ENCODE data around the gene NBEA. TPM values are rescaled to one million over a fixed set of nuclear protein-coding genes. Genes with fewer than 3 reads are reported as not detected.

The NBEA gene
- total and polyA plus RNA-seq, 2 experiments from 2014 or later: 9.1 to 29.1 TPM

DNA sequence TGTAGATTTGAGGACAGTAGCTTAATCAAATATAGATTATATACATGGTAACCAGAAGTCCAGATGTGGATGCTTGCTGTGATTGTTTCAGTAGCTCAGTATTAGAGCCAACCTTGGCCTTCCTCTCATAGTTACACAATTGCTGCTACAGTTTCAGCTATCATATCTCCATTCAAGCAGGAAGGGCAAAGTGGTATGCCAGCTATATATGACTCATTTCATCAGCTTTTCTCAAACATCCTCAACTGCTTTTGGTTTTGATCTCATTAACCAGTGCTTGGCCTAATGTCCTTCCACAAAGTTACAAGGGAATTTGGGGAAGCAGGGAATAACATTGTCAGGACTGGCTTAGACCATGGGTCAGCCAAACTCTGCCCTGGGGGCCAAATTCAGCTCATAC is 607.4 kb downstream of the NBEA start:
- Mint-ChIP-seq H3K9me3 (no peaks in the 10 kb centered on the region), H3K27ac (no peak overlapping the region), H3K4me1 (no peaks in the 10 kb centered on the region), H3K4me3 (no peak overlapping the region), H3K27me3 (ENCODE audit: insufficient read depth, low read depth, poor library complexity) (peaks cover 2% of the 10 kb centered on the region), H3K36me3 (ENCODE audit: low read depth) (no peaks in the 10 kb centered on the region)
- Histone ChIP-seq H4K20me1 (replicated peaks; ENCODE audit: insufficient read depth) (no peaks in the 10 kb centered on the region), H3K4me1 (ENCODE audit: insufficient read depth) (no peaks in the 10 kb centered on the region), H3K4me2 (no peak overlapping the region), H3K36me3 (ENCODE audit: insufficient read depth) (no peaks in the 10 kb centered on the region), H2AFZ (no peak overlapping the region), H3K9me2 (ENCODE audit: insufficient read depth) (no peaks in the 10 kb centered on the region), H3K27ac (ENCODE audit: low read depth) (no peak overlapping the region), H3F3A (replicated peaks; ENCODE audit: low read depth) (no peaks in the 10 kb centered on the region), H3K79me2 (replicated peaks; ENCODE audit: insufficient read depth) (no peaks in the 10 kb centered on the region), H3K4me3 (no peak overlapping the region), H3K27me3 (ENCODE audit: insufficient read depth) (no peaks in the 10 kb centered on the region)
- TF ChIP-seq POLR2AphosphoS5 (IDR thresholded peaks at IDR 0.05; ENCODE audit: low read depth) (no peak), EZH2phosphoT487 (IDR thresholded peaks at IDR 0.05; ENCODE audit: unreplicated experiment) (no peak), NANOG (IDR thresholded peaks at IDR 0.05; ENCODE audit: borderline replicate concordance) (no peak), STAT1 (IDR thresholded peaks at IDR 0.05; ENCODE audit: unreplicated experiment) (no peak), EZH2 (IDR thresholded peaks at IDR 0.05; ENCODE audit: low read depth, unreplicated experiment) (no peak), CREB1 (CRISPR knock-in tag; IDR thresholded peaks at IDR 0.05; ENCODE audit: low read depth) (no peak), JUNB (IDR thresholded peaks at IDR 0.05; ENCODE audit: unreplicated experiment) (no peak), ZNF462 (CRISPR knock-in tag; IDR thresholded peaks at IDR 0.05) (no peak), ZNF331 (CRISPR knock-in tag; IDR thresholded peaks at IDR 0.05; ENCODE audit: low read depth) (no peak), ZNF114 (CRISPR knock-in tag; IDR thresholded peaks at IDR 0.05) (no peak), CTCF (conservative IDR thresholded peaks at IDR 0.05; ENCODE audit: low read depth in 2 of 2) (no peak), REST (IDR thresholded peaks at IDR 0.05; ENCODE audit: unreplicated experiment) (no peak)
- TF ChIP-seq, protein P1, sequence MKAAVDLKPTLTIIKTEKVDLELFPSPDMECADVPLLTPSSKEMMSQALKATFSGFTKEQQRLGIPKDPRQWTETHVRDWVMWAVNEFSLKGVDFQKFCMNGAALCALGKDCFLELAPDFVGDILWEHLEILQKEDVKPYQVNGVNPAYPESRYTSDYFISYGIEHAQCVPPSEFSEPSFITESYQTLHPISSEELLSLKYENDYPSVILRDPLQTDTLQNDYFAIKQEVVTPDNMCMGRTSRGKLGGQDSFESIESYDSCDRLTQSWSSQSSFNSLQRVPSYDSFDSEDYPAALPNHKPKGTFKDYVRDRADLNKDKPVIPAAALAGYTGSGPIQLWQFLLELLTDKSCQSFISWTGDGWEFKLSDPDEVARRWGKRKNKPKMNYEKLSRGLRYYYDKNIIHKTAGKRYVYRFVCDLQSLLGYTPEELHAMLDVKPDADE (IDR thresholded peaks at IDR 0.05): no peak
- ATAC-seq (no peak), DNase-seq (ENCODE audit: low spot score) (no peak)

All from GM23338 (cell line).